HG03108 (cell line): ENCODE results near the gene CHGA.

Experiments used
- ATAC-seq: cut with Tn5 transposase; IDR thresholded peaks from one replicate; pipeline ENCODE4 v1.9.1; 2021; ENCODE audit warnings: moderate library complexity; ENCODE audit not compliant: unreplicated experiment

CHGA gene

DNA sequence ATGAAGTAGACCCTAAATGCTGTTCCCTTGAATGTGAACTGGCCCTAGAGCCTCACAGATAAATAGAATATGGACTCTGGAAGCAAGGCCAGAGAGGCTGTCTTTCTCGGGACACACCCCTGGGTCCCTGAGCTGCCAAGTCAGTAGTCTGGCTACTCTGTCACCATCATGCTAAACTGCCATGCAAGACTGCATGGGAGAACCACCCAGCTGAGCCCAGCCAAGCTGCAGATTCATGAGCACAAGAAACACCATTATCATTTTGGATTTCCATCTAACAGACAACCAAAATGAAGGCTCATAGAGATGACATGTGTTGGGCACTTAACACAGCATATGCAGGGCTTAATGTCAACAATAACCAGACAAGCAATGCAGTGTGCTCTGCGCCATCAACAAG, 53.3 kb downstream of the CHGA start:
- ATAC-seq, result no peak

DNA sequence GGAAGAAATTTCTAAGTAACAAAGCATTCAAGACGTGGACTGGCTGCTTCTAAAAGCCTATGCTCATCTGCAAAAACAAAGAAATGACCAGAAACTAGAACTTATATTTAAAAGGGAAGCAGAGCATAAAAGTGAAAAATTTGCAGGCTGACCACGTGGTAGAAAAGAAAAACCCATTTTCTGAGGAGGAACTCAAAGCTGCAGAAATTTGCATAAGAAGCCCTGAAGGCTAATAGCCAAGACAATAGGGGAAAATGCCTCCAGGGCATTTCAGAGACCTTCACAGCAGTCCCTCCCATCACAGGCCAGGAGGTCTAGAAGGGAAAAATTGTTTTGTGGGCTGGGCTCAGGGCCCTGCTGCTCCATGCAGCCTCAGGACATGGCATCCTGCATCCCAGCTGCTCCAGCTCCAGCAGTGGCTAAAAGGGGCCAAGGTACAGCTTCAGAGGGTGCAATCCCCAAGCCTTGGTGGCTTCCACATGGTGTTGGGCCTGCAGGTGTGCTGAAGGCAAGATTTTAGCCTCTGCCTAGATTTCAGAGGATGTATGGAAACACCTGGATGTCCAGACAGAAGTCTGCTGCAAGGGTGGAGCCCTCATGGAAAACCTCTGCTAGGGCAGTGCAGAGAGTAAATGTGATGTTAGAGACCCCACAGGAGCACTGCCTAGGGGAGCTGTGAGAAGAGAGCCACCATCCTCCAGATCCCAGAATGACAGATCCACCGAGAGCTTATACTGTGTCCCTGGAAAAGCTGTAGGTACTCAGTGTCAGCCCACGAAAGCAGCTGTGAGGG, 55.5 kb downstream of the CHGA start:
- no peak for ATAC-seq

GRCh38 chr14:92980866-92981265, 57.9 kb downstream of the CHGA start:
- ATAC-seq, result no peak

GRCh38 chr14:92981726-92982125, 58.8 kb downstream of the CHGA start:
- ATAC-seq, result no peak

- ATAC-seq, result no peak
Observed at GRCh38 chr14:92982956-92983355, 60.0 kb downstream of the CHGA start.

GRCh38 chr14:92984082-92984788, 61.3 kb downstream of the CHGA start:
- no peak for ATAC-seq
